IMR-90 (cell line): ENCODE measurements around the gene SYNGR3.

Source experiments
- BHLHE40 ChIP-seq: fragments of 150-350 bp; IDR thresholded peaks from 2 replicates; pipeline ENCODE4 v1.6.1; 2016; ENCODE audit warnings: mild to moderate bottlenecking, low read depth, low read length
- CEBPB ChIP-seq: IDR thresholded peaks from 2 replicates; pipeline ENCODE4 v1.6.1; 2012; ENCODE audit warnings: low read depth, low read length, improper control_type of control experiment
- MAFK ChIP-seq: IDR thresholded peaks from 2 replicates; pipeline ENCODE4 v1.6.1; 2012; ENCODE audit warnings: low read depth, low read length, improper control_type of control experiment
- POLR2A ChIP-seq: IDR thresholded peaks from 2 replicates; pipeline ENCODE4 v1.6.1; 2012; ENCODE audit warnings: mild to moderate bottlenecking, low read depth, low read length
- RAD21 ChIP-seq: IDR thresholded peaks from 2 replicates; pipeline ENCODE4 v1.6.1; 2012; ENCODE audit warnings: low read length, improper control_type of control experiment
- RFX5 ChIP-seq: IDR thresholded peaks from 2 replicates; pipeline ENCODE4 v1.8.0; 2012; ENCODE audit warnings: low read depth, mild to moderate bottlenecking, low read length, moderate library complexity
- SMC3 ChIP-seq: fragments of 150-350 bp; IDR thresholded peaks from 2 replicates; pipeline ENCODE4 v1.6.1; 2016; ENCODE audit warnings: low read depth, mild to moderate bottlenecking, antibody characterized with exemption, low read length, moderate library complexity
- TF ChIP-seq, protein P1 (sequence below): conservative IDR thresholded peaks from 2 replicates; pipeline ENCODE4 v1.5.1; 2012; ENCODE audit warnings: mild to moderate bottlenecking, low read depth, low read length, improper control_type of control experiment

GRCh38 chr16:1993731-1994131 lies 4.0 kb downstream of the SYNGR3 start:
- no peak for TF ChIP-seq POLR2A
- no peak for TF ChIP-seq RAD21
- no peak for TF ChIP-seq BHLHE40
- TF ChIP-seq, protein P1, sequence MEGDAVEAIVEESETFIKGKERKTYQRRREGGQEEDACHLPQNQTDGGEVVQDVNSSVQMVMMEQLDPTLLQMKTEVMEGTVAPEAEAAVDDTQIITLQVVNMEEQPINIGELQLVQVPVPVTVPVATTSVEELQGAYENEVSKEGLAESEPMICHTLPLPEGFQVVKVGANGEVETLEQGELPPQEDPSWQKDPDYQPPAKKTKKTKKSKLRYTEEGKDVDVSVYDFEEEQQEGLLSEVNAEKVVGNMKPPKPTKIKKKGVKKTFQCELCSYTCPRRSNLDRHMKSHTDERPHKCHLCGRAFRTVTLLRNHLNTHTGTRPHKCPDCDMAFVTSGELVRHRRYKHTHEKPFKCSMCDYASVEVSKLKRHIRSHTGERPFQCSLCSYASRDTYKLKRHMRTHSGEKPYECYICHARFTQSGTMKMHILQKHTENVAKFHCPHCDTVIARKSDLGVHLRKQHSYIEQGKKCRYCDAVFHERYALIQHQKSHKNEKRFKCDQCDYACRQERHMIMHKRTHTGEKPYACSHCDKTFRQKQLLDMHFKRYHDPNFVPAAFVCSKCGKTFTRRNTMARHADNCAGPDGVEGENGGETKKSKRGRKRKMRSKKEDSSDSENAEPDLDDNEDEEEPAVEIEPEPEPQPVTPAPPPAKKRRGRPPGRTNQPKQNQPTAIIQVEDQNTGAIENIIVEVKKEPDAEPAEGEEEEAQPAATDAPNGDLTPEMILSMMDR = no peak
- TF ChIP-seq MAFK = no peak
- TF ChIP-seq SMC3 = no peak
- TF ChIP-seq RFX5 = no peak
- TF ChIP-seq CEBPB = peak; percentile 66; the same call in 1 of the 2 replicates
